Endodermal cell (in vitro differentiated cells): Measurements from ENCODE around the gene SURF6. TPM values are rescaled to one million over a fixed set of nuclear protein-coding genes. Genes with fewer than 3 reads are reported as not detected.

Experiments
- DNase-seq: peaks from one replicate; pipeline ENCODE4 v3.0.0-alpha.2; 2017
- H3K27ac ChIP-seq: 2 replicates; pipeline ENCODE4 v1.5.1; 2013; ENCODE audit warnings: mild to moderate bottlenecking, low read depth, low read length, moderate library complexity
- H3K27me3 ChIP-seq: 2 replicates; pipeline ENCODE4 v1.6.1; 2013; ENCODE audit warnings: mild to moderate bottlenecking, low read length, moderate library complexity; ENCODE audit not compliant: insufficient read depth, control insufficient read depth, poor library complexity, severe bottlenecking
- H3K36me3 ChIP-seq: 2 replicates; pipeline ENCODE4 v1.7.0; 2013; ENCODE audit warnings: mild to moderate bottlenecking, low read length, moderate library complexity; ENCODE audit not compliant: control insufficient read depth, insufficient read depth
- H3K4me1 ChIP-seq: one replicate; pipeline ENCODE4 v1.7.0; 2013; ENCODE audit warnings: low read length; ENCODE audit not compliant: control insufficient read depth, insufficient read depth
- H3K4me3 ChIP-seq: 2 replicates; pipeline ENCODE4 v1.5.1; 2013; ENCODE audit warnings: mild to moderate bottlenecking, low read length, moderate library complexity
- H3K9ac ChIP-seq: 2 replicates; pipeline ENCODE4 v1.6.1; 2013; ENCODE audit warnings: mild to moderate bottlenecking, low read length, moderate library complexity; ENCODE audit not compliant: poor library complexity, severe bottlenecking; ENCODE audit errors: extremely low read depth
- H3K9me3 ChIP-seq: 2 replicates; pipeline ENCODE4 v1.6.1; 2013; ENCODE audit warnings: mild to moderate bottlenecking, low read length, moderate library complexity; ENCODE audit not compliant: control insufficient read depth
- H3K27ac Mint-ChIP-seq: 2 replicates; pipeline ENCODE4 v1.8.0; 2020; ENCODE audit warnings: mixed read lengths
- H3K27me3 Mint-ChIP-seq: 2 replicates; pipeline ENCODE4 v1.8.0; 2021; ENCODE audit warnings: mild to moderate bottlenecking, mixed read lengths; ENCODE audit not compliant: insufficient read depth
- H3K36me3 Mint-ChIP-seq: 2 replicates; pipeline ENCODE4 v1.8.0; 2020; ENCODE audit warnings: low read depth, mixed read lengths
- H3K4me1 Mint-ChIP-seq: 2 replicates; pipeline ENCODE4 v1.8.0; 2020; ENCODE audit warnings: mixed read lengths
- H3K4me3 Mint-ChIP-seq: 2 replicates; pipeline ENCODE4 v1.8.0; 2020; ENCODE audit warnings: mild to moderate bottlenecking, moderate library complexity, mixed read lengths
- H3K9me3 Mint-ChIP-seq: 2 replicates; pipeline ENCODE4 v1.8.0; 2020; ENCODE audit warnings: mild to moderate bottlenecking, mixed read lengths
- WGBS, 2 experiments: methylation state at CpG; one replicate each; pipeline versions ENCODE4 v1.1.5 to v1.1.7; 2013; ENCODE audit warnings: missing lambda C conversion rate in 2 of 2, mixed read lengths in 1 of 2; ENCODE audit not compliant: insufficient coverage in 1 of 2, insufficient read length in 1 of 2; 5-methylcytosine and 5-hydroxymethylcytosine counted together
- total RNA-seq, 2 donors: library from RNA; stranded (reverse); fragmentation: NEBNext Ultra II Directional in 1 of 2; extraction: Animal tissue kit (Norgen Biotek cat#: 25700) in 1 of 2; gene quantifications; 2 replicates in 1 of 2; 3 replicates in 1 of 2; pipeline ENCODE4 v1.2.1, GENCODE V29; 2021
- TF ChIP-seq, protein P1 (sequence below): fragments of 200-600 bp; sonication (generic); conservative IDR thresholded peaks from 2 replicates; pipeline ENCODE4 v1.5.0; 2021; ENCODE audit warnings: antibody characterized with exemption, mild to moderate bottlenecking

SURF6 gene
- total RNA-seq, 2 donors from 2014 or later: 22.9 to 27.5 TPM

DNA sequence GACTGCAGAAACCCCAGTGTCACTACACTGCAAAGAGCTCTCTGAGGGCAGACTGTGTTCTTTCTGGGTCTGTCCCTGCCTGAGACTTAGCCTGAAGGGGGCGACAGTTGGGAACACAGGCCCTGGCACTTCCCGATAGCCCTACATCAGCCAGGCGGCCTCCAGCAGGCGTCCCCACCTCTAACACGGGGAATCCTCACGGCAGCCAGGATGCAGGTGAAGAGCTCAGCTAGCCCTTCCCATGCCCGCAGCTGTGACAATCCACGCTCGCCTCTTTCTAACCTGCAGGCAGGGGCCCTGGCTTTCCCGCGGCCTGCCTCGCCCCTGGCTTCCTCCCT lies 6.0 kb upstream of the SURF6 start:
- no peaks in the 10 kb centered on the region for H3K27me3 ChIP-seq
- H3K36me3 ChIP-seq: peaks cover 65% of the 10 kb centered on the region
- Mint-ChIP-seq H3K36me3 (peaks cover 76% of the 10 kb centered on the region), H3K27ac (peak overlapping the region; percentile 61), H3K27me3 (no peaks in the 10 kb centered on the region), H3K9me3 (no peaks in the 10 kb centered on the region), H3K4me3 (no peak overlapping the region), H3K4me1 (peaks cover 8% of the 10 kb centered on the region)
- H3K9me3 ChIP-seq: no peaks in the 10 kb centered on the region
- no peak overlapping the region for H3K27ac ChIP-seq
- WGBS, 2 experiments: 87 to 90% methylated on average over 12 of the region's 12 CpGs
- H3K4me3 ChIP-seq: no peak overlapping the region
- DNase-seq: peak; percentile 90
- TF ChIP-seq, protein P1, sequence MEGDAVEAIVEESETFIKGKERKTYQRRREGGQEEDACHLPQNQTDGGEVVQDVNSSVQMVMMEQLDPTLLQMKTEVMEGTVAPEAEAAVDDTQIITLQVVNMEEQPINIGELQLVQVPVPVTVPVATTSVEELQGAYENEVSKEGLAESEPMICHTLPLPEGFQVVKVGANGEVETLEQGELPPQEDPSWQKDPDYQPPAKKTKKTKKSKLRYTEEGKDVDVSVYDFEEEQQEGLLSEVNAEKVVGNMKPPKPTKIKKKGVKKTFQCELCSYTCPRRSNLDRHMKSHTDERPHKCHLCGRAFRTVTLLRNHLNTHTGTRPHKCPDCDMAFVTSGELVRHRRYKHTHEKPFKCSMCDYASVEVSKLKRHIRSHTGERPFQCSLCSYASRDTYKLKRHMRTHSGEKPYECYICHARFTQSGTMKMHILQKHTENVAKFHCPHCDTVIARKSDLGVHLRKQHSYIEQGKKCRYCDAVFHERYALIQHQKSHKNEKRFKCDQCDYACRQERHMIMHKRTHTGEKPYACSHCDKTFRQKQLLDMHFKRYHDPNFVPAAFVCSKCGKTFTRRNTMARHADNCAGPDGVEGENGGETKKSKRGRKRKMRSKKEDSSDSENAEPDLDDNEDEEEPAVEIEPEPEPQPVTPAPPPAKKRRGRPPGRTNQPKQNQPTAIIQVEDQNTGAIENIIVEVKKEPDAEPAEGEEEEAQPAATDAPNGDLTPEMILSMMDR: peak; percentile 73
- no peaks in the 10 kb centered on the region for H3K4me1 ChIP-seq
- no peak overlapping the region for H3K9ac ChIP-seq

DNA sequence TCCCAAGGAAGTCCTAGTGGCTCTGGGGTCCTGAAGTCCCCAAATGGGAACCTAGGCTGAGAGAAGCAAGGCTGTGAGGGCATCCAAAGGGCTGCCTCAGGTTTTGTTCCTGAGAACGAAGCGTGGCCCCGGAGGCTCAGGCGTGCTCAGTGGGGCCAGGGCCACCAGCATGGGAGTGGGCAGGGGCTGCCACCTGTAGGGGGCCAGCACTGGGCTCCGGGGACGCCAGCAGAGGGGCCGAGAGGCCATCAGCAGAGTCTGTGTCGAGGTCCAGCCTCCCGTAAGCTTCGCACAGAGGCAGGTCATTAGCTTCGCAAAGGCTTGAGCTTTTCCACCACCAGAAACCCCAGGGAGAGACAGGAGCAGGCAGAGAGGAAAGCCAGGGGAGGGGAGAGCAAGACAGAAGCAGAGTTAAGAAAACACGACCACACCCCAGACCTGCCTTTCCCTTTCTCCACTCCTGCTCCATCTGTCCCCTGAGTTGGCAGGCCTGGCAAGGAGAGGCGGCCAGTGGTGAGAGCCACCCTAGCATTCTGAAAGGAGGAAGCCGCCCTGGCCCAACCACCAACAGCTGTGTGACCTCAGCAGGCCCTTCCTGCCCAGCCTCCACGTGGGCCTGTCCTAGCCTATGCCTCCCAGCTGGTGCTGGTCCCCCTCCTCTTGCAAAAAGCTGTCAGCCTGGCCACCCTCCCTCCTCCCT lies 5.5 kb upstream of the SURF6 start:
- DNase-seq: no peak
- TF ChIP-seq, protein P1: no peak
- H3K27ac Mint-ChIP-seq: peak overlapping the region; percentile 61
- no peaks in the 10 kb centered on the region for H3K9me3 Mint-ChIP-seq
- H3K27me3 ChIP-seq: no peaks in the 10 kb centered on the region
- H3K4me3 ChIP-seq: no peak overlapping the region
- H3K4me1 ChIP-seq: no peaks in the 10 kb centered on the region
- 93 to 98% methylated on average over 7 to 15 of the region's 15 CpGs for WGBS, 2 experiments
- peaks cover 3% of the 10 kb centered on the region for H3K4me1 Mint-ChIP-seq
- peaks cover 65% of the 10 kb centered on the region for H3K36me3 ChIP-seq
- no peak overlapping the region for H3K27ac ChIP-seq
- H3K9me3 ChIP-seq: no peaks in the 10 kb centered on the region
- H3K4me3 Mint-ChIP-seq: no peak overlapping the region
- H3K36me3 Mint-ChIP-seq: peaks cover 73% of the 10 kb centered on the region
- H3K27me3 Mint-ChIP-seq: no peaks in the 10 kb centered on the region
- H3K9ac ChIP-seq: no peak overlapping the region

DNA sequence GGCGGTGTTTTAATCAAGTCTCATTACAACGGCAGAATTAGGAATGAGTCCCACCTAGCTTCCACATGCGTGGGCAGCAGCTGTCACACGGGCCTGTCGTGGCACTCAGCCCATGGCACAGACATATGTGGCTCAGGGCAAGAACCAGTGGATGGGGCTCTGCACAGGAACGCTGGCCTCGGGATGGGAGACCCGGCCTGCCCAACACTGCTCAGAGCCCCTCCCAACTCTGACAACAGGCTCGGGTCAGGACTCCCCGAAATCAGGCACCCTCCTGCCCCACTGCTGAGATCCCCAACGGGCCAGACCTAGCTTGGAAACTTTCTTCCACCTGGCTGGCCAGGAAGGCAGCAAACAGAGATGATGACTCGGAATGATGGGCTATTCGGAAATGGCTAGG lies 4.9 kb upstream of the SURF6 start:
- Mint-ChIP-seq H3K4me1 (peaks cover 2% of the 10 kb centered on the region), H3K36me3 (peaks cover 68% of the 10 kb centered on the region), H3K27ac (no peak overlapping the region), H3K9me3 (no peaks in the 10 kb centered on the region), H3K4me3 (no peak overlapping the region), H3K27me3 (no peaks in the 10 kb centered on the region)
- Histone ChIP-seq H3K36me3 (peaks cover 61% of the 10 kb centered on the region), H3K27ac (no peak overlapping the region), H3K4me1 (no peaks in the 10 kb centered on the region), H3K4me3 (no peak overlapping the region), H3K9me3 (no peaks in the 10 kb centered on the region), H3K27me3 (no peaks in the 10 kb centered on the region), H3K9ac (no peak overlapping the region)
- WGBS, 2 experiments: 86 to 94% methylated on average over 8 to 13 of the region's 13 CpGs
- TF ChIP-seq, protein P1: no peak
- no peak for DNase-seq
